Globus pallidus (tissue), 1 donor: ENCODE measurements around the gene GNAI3.

Source experiments
- DNase-seq: peaks from one replicate; pipeline ENCODE4 v3.0.0-alpha.2; 2015; ENCODE audit warnings: low spot score

GNAI3 gene

DNA sequence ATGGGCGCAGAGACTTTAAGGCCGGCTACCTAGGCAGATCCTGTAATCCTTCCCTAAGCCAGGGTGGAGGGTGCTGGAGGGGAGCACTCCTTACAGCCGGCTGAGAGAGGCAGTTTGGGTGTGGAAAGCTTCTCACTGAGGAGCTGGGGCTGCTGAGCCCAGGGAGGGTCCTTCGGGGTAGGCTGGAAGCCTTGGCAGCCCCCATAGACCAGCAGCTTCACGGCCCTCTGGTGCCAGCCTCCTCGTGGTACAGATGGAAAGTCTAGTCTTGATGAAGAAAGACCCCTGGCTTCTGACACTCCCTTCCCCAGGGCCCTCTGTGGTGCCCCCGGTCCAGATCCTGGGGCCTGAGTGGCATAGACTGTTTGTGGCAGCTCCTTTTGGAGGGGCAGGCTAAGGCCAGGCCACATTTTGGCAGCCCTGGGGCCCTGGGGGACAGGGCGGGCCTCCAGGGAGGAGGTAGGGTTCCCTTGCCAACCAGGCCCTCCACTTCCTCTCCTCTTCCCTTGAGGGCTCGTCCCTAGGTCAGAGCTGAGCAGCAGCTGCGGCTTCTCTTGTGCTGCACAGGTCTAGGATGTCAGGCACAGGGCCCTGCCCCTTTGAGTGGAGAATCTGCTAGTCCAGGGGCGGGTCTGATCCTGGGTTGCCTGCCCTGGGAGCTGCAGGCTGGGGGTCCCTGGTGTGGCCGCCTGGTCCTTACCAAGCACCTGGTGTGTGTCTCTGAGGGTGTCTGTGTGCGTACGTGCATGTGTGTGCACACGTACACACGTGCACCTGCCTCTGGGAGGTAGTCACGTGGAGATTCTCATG, 76.0 kb downstream of the GNAI3 start:
- no peak for DNase-seq

DNA sequence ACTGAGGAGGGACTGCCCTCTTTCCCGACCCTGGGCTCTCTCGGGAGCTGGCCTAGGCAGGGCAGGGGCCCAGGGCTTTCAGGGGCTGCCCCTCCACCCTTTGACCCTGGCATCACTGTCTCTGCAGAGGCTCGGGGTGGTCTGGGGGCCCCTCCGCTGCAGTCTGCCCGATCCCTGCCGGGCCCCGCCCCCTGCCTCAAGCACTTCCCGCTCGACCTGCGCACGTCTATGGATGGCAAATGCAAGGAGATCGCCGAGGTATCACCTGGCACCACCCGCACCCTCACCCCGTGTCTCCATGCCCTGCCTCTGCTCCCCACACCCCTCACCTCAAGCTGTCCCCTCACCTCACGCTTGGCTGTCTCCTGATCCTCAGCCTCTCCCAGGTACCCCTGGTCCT, 76.8 kb downstream of the GNAI3 start:
- DNase-seq: no peak

GRCh38 chr1:109625601-109626560, 77.5 kb downstream of the GNAI3 start:
- DNase-seq: no peak

- DNase-seq: no peak
Measured at GRCh38 chr1:109626682-109627408, 78.4 kb downstream of the GNAI3 start.

DNA sequence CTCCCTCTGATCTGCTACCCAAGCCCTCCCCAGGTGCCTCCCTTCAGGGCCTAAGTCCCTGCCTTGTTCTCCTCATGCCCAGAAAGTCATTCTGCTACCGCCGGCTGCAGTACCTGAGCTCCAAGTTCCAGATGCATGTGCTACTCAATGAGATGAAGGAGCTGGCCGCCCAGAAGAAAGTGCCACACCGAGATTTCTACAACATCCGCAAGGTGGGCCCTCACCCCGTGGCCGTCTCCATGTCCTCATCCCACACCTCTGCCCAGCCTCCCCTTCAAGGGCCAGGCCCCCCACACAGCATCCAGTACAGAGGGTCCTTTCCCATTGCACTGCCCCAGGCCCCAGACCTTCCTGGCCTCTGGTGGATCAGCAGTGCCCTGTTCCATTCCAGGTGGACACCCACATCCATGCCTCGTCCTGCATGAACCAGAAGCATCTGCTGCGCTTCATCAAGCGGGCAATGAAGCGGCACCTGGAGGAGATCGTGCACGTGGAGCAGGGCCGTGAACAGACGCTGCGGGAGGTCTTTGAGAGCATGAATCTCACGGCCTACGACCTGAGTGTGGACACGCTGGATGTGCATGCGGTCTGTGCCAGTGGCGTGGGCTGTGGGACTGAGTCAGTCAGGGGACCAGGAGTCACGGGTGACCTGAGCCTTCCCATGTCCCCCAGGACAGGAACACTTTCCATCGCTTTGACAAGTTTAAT, 79.4 kb downstream of the GNAI3 start:
- DNase-seq: no peak

DNA sequence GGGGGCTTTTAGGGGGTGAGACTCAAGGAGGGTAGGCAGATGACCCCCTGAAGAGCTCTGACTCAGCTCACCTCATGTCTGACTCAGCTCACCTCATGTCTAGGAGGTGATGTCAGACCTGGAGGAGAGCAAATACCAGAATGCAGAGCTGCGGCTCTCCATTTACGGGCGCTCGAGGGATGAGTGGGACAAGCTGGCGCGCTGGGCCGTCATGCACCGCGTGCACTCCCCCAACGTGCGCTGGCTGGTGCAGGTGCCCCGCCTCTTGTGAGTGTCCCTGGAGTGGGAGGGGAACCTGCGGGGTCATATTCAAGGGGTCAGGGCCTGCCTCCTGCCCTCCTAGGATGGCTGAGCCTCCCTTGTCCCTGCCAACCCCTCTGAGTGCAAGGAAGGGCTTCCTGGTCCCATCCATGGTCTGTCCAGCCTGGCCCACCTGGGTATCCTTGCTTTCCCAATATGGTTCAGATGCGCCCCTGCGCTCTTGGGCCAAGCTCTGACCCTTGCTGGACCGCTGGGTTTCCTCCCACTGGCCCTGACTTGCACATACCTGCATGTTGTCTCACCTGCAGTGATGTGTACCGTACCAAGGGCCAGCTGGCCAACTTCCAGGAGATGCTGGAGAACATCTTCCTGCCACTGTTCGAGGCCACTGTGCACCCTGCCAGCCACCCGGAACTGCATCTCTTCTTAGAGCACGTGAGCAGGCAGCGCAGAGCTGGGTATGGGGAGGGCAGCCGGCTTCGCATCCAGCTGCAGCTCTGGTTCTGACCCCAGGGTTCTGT, 80.3 kb downstream of the GNAI3 start:
- no peak for DNase-seq

DNA sequence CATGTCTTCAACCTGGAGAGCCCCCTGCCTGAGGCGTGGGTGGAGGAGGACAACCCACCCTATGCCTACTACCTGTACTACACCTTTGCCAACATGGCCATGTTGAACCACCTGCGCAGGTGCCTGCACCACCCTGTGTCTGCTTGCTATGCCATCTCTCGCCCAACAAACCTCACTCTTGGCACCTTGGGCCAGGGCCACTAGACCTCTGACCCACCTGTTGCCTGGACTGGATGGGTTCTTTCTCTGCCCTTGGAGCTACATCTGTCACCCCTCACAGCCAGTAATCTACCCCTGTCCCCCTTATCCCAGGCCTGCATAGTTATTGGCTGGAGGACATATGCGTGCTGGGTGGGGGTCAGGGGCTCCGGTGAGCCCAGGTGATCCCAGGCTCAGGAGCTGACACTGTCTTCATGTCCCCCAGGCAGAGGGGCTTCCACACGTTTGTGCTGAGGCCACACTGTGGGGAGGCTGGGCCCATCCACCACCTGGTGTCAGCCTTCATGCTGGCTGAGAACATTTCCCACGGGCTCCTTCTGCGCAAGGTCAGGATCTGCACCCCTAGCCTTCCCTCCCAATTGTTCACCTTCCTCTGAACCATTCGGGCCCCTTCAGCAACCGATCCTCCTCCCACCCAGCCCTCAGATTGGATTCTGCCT, 81.1 kb downstream of the GNAI3 start:
- DNase-seq: no peak

- DNase-seq: no peak
Measured at GRCh38 chr1:109630081-109630897, 81.9 kb downstream of the GNAI3 start.

DNA sequence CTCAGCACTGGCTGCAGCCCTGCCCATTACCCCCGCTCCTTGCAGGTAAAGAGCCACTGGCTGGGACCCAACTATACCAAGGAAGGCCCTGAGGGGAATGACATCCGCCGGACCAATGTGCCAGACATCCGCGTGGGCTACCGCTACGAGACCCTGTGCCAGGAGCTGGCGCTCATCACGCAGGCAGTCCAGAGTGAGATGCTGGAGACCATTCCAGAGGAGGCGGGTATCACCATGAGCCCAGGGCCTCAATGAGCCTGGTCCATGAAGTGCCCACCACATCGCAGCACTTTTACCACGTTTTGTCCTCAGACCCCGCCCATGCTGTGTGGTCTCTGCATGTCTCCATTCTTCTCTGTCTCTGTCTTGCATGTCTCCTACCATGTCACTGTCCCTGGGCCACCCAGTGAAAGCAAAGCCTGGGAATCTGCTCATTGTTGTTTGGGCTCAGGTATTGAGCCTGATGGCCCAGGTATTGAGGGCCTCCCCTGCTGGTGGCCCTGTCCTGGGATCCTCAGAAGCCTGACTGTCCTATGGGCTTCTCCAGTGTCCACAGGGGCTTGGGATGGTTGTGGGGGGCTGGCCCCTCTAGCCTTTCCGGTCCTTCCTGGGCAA, 82.6 kb downstream of the GNAI3 start:
- DNase-seq: no peak

GRCh38 chr1:109631513-109632505, 83.4 kb downstream of the GNAI3 start:
- no peak for DNase-seq

DNA sequence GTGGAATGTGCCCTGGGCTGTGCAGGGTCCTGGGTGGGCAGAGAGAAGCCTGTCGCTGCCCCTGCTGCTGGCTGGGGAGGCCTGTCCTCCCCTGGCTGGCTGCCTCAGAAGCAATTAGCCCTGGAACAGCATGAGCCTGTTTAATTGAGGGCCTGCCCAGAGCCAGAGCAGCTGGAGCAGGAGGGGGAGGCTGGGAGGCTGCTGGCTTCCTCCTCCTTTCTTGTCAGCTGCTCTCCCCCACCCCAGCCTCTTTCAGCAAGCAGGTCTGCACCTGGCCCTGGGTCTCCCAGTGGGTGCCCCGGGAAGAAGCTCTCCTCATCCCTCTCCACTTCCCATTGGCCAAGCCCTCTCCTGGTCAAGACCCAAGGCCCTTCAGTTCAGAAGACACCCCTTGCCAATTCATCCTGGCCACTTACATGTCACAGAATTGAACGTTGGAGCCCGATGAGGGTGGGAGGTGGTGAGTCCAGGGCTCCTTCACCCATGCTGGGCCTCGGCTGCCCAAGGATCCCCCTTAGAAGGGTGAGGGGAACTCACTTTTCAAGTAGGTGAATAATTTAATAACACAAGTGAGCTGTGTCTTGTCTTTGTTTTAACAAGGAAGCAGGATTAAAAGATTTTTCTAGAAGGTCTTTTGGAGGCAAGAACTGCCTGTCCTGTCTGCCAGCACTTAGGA, 84.4 kb downstream of the GNAI3 start:
- DNase-seq: peak; percentile 68

GRCh38 chr1:109634292-109634691, 85.9 kb downstream of the GNAI3 start:
- no peak for DNase-seq

DNA sequence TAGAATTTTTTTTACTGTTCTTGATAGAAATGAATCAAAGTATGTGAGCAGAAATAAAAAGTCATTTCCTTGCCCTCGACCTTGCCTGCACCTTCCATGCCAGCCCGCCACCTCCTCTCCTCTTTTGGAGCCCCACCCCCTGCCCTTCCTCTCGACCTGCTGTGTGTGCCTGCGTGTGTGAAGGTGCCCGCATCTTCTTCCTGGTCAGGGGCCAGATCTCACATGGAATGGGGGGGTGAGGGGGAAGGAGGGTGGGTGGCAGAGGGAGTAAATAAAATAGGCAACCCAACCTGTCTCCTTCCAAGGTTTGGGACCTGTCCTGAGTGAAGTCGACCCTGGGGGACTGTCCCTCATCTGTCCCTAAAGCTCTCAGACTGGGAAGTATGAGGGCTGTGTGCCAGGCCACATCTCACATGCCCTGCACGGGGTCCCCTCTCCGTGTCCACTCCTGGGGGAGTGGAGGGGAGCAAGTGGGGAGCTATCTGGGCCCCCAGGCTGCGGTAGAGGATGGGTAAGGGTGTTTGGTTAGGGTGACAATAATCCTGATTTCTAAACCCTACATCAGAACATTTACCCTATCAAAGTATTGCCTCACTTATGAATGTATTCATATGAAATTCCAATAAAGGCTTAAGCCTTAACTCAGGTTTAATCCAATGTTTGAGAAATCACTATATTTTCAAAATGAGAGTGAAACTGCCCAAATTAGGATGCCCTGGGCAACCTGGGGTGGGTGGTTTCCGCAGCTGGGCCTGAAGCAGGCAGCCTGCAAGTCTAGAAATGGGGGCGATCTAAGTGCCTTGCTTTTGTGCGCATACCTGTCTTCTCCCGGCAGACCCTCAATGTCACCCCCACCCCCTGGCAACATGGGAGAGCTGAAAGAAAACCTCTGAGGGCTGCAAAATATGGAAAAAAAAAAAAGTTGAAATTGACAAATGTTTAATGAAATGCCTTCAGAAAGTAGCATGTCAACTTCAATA, 86.6 kb downstream of the GNAI3 start:
- no peak for DNase-seq

GRCh38 chr1:109635862-109636200, 87.4 kb downstream of the GNAI3 start:
- DNase-seq: no peak

- DNase-seq: no peak
Measured at GRCh38 chr1:109636201-109636952, 88.0 kb downstream of the GNAI3 start.
